ENCODE results near the gene SNRPF. TPM values are rescaled to one million over a fixed set of nuclear protein-coding genes. Genes with fewer than 3 reads are reported as not detected.

The SNRPF gene
- total and polyA plus RNA-seq, 2 experiments from 2014 or later, result 10.9 to 54.6 TPM

DNA sequence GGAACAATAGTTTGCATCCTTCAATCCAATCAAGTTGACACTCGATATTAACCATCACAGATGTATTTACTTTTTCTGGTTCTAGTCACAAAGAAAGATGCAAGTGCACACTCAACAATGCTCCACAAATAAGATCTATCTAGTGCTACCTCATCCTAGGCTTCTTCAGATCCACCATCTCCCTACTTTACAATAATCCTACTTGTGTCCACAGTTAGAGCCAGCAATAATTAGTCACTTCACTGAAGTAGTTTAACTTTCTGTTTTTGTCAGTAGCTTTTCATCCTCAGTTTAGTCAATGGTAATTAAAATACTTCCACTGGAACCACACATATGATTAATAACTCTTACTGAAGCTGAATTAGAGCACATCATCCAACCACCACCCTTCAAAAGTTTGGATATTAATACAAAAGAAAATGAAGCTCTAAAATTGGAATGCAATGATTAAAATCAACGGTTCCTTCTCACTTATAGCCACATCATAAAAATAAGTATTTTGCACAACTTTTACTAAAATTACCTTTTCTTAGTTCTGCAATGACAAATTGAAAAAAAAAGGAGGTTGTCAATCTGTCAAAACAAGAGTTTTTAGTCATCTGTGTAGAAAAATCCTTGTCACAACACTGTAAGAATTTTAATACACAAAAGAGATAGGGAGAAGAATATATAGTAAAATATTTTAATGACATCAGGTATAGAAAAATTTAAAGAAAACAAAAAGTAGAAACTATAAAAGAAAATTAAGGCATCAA lies 28.2 kb upstream of the SNRPF start:
- no peaks in the 10 kb centered on the region for H3K27me3 ChIP-seq
- no peak overlapping the region for H2AFZ ChIP-seq
- no peaks in the 10 kb centered on the region for H3K36me3 ChIP-seq (replicated peaks; ENCODE audit: insufficient read depth, low read depth)
- 88% methylated on average over 2 of the region's 2 CpGs for WGBS (ENCODE audit: low lambda C conversion rate, missing lambda C conversion rate)
- H3K9me2 ChIP-seq (replicated peaks; ENCODE audit: insufficient read depth), result no peaks in the 10 kb centered on the region
- no peak overlapping the region for H3K4me3 ChIP-seq
- H3K27ac ChIP-seq, result no peak overlapping the region
- no peaks in the 10 kb centered on the region for H3K79me2 ChIP-seq
- H3K4me2 ChIP-seq, result no peak overlapping the region
- TF ChIP-seq CTCF (IDR thresholded peaks at IDR 0.05; ENCODE audit: poor library complexity), result no peak
- no peak for TF ChIP-seq EZH2phosphoT487 (IDR thresholded peaks at IDR 0.05; ENCODE audit: low read depth, severe bottlenecking, unreplicated experiment)
- no peaks in the 10 kb centered on the region for H3K4me1 ChIP-seq (ENCODE audit: insufficient read depth)
- H4K20me1 ChIP-seq (ENCODE audit: insufficient read depth, poor library complexity, severe bottlenecking), result no peaks in the 10 kb centered on the region
- no peak for DNase-seq (ENCODE audit: low spot score)
- no peaks in the 10 kb centered on the region for H3K9me3 ChIP-seq (ENCODE audit: low read depth)

GRCh38 chr12:95834572-95834971 lies 24.2 kb upstream of the SNRPF start:
- DNase-seq (ENCODE audit: low spot score), result no peak
- no peaks in the 10 kb centered on the region for H3K79me2 ChIP-seq
- TF ChIP-seq CTCF (IDR thresholded peaks at IDR 0.05; ENCODE audit: poor library complexity), result no peak
- no peak for TF ChIP-seq EZH2phosphoT487 (IDR thresholded peaks at IDR 0.05; ENCODE audit: low read depth, severe bottlenecking, unreplicated experiment)
- TF ChIP-seq EZH2 (IDR thresholded peaks at IDR 0.05; ENCODE audit: borderline replicate concordance), result no peak

GRCh38 chr12:95836185-95836609 lies 22.6 kb upstream of the SNRPF start:
- no peaks in the 10 kb centered on the region for H3K9me3 ChIP-seq (ENCODE audit: low read depth)
- H3K27ac ChIP-seq, result no peak overlapping the region
- H4K20me1 ChIP-seq (ENCODE audit: insufficient read depth, poor library complexity, severe bottlenecking), result no peaks in the 10 kb centered on the region
- H3K36me3 ChIP-seq (replicated peaks; ENCODE audit: insufficient read depth, low read depth), result no peaks in the 10 kb centered on the region
- no peaks in the 10 kb centered on the region for H3K27me3 ChIP-seq
- no peaks in the 10 kb centered on the region for H3K79me2 ChIP-seq
- H3K9me2 ChIP-seq (replicated peaks; ENCODE audit: insufficient read depth), result no peaks in the 10 kb centered on the region
- H3K4me1 ChIP-seq (ENCODE audit: insufficient read depth), result peaks cover 2% of the 10 kb centered on the region
- no peak for DNase-seq (ENCODE audit: low spot score)
- no peak overlapping the region for H3K4me3 ChIP-seq
- WGBS (ENCODE audit: low lambda C conversion rate, missing lambda C conversion rate), result 28% methylated on average over 3 of the region's 3 CpGs
- H2AFZ ChIP-seq, result no peak overlapping the region
- TF ChIP-seq EZH2 (IDR thresholded peaks at IDR 0.05; ENCODE audit: borderline replicate concordance), result no peak
- no peak for TF ChIP-seq CTCF (IDR thresholded peaks at IDR 0.05; ENCODE audit: poor library complexity)
- H3K4me2 ChIP-seq, result no peak overlapping the region

More at GRCh38 chr12:95834572-95834971, 24.2 kb upstream of the SNRPF start:
- Histone ChIP-seq H3K4me2 (no peak overlapping the region), H3K4me3 (no peak overlapping the region), H4K20me1 (ENCODE audit: insufficient read depth, poor library complexity, severe bottlenecking) (no peaks in the 10 kb centered on the region), H2AFZ (no peak overlapping the region), H3K4me1 (ENCODE audit: insufficient read depth) (peaks cover 2% of the 10 kb centered on the region), H3K27me3 (no peaks in the 10 kb centered on the region), H3K9me3 (ENCODE audit: low read depth) (no peaks in the 10 kb centered on the region), H3K27ac (no peak overlapping the region), H3K36me3 (replicated peaks; ENCODE audit: insufficient read depth, low read depth) (no peaks in the 10 kb centered on the region), H3K9me2 (replicated peaks; ENCODE audit: insufficient read depth) (no peaks in the 10 kb centered on the region)
- 90% methylated on average over 1 of the region's 1 CpG for WGBS (ENCODE audit: low lambda C conversion rate, missing lambda C conversion rate)
